Endothelial cell of umbilical vein (primary cell): ENCODE measurements around the gene ARHGAP18. TPM values are rescaled to one million over a fixed set of nuclear protein-coding genes. Genes with fewer than 3 reads are reported as not detected.

Source experiments
- BruUV-seq: library from RNA; stranded (reverse); fragments of 400-500 nt; replicated peaks from 2 replicates; lab custom pipeline; 2021; lab: Mats Ljungman, UMichigan
- CTCF ChIA-PET: fragments of 300-600, 350-600 bp; sonication (Branson Sonifier 250); formaldehyde crosslinking; loops from one replicate; lab custom pipeline; 2021; ENCODE audit warnings: antibody characterized with exemption, inconsistent platforms; lab: Charles Lee
- POLR2A ChIA-PET: fragments of 300-600, 350-600 bp; sonication (Branson Sonifier 250); formaldehyde crosslinking; loops from one replicate; lab custom pipeline; 2021; ENCODE audit warnings: antibody characterized with exemption, inconsistent platforms; lab: Charles Lee
- DNase-seq: peaks from one replicate; pipeline ENCODE4 v3.0.0-alpha.2; 2011; ENCODE audit warnings: low read depth, low spot score
- FAIRE-seq: peaks from 2 replicates; lab custom pipeline; 2011; peaks lifted over from hg19 to GRCh38; lab: Jason Lieb, UNC
- H2AFZ ChIP-seq: 2 replicates; pipeline ENCODE4 v1.6.0; 2012; ENCODE audit warnings: low read depth, low read length, control low read depth, inconsistent platforms
- H3K27ac ChIP-seq: 2 replicates; pipeline ENCODE4 v1.5.1; 2011; ENCODE audit warnings: low read depth, mild to moderate bottlenecking, control low read depth, low read length, moderate library complexity; ENCODE audit not compliant: insufficient read depth
- H3K27me3 ChIP-seq, 2 experiments: 2 replicates each; pipeline versions ENCODE4 v1.6.0 to v1.6.1; 2011; ENCODE audit warnings: low read length in 2 of 2, mixed read lengths in 1 of 2; ENCODE audit not compliant: control insufficient read depth in 2 of 2, insufficient read depth in 2 of 2
- H3K36me3 ChIP-seq, 2 experiments: 2 replicates in 1 of 2; 3 replicates in 1 of 2; pipeline ENCODE4 v1.5.1; 2011; ENCODE audit warnings: low read length in 2 of 2, mild to moderate bottlenecking in 1 of 2, moderate library complexity in 1 of 2; ENCODE audit not compliant: control insufficient read depth in 2 of 2, insufficient read depth in 2 of 2; ENCODE audit errors: extremely low read depth in 1 of 2
- H3K4me1 ChIP-seq: 3 replicates; pipeline ENCODE4 v1.5.1; 2011; ENCODE audit warnings: mild to moderate bottlenecking, low read length; ENCODE audit not compliant: control insufficient read depth, insufficient read depth; ENCODE audit errors: extremely low read depth
- H3K4me2 ChIP-seq: 2 replicates; pipeline ENCODE4 v1.6.1; 2011; ENCODE audit warnings: low read length, control low read depth, mixed read lengths; ENCODE audit not compliant: insufficient read depth
- H3K4me3 ChIP-seq, 3 experiments: fragments of 200-600 bp in 1 of 3; sonication (generic), shearing (Covaris generic) in 1 of 3; replicated peaks in 1 of 3; 2 replicates each; pipeline ENCODE4 v1.5.1; 2011 to 2016; ENCODE audit warnings: control low read depth in 3 of 3, low read length in 3 of 3, mild to moderate bottlenecking in 2 of 3, inconsistent platforms in 1 of 3, low read depth in 1 of 3, moderate library complexity in 1 of 3; ENCODE audit not compliant: insufficient read depth in 1 of 3
- H3K79me2 ChIP-seq: 2 replicates; pipeline ENCODE4 v1.6.0; 2012; ENCODE audit warnings: low read length, inconsistent platforms; ENCODE audit not compliant: control insufficient read depth, insufficient read depth
- H3K9ac ChIP-seq: replicated peaks from 2 replicates; pipeline ENCODE3; 2011; ENCODE audit warnings: low read length, control low read depth; ENCODE audit not compliant: insufficient read depth; ENCODE audit errors: extremely low read depth
- H3K9me1 ChIP-seq: replicated peaks from 3 replicates; pipeline ENCODE4 v1.6.0; 2011; ENCODE audit warnings: mild to moderate bottlenecking, low read length; ENCODE audit not compliant: control insufficient read depth, insufficient read depth; ENCODE audit errors: extremely low read depth
- H3K9me3 ChIP-seq: replicated peaks from 2 replicates; pipeline ENCODE4 v1.5.1; 2012; ENCODE audit warnings: low read length, inconsistent platforms; ENCODE audit not compliant: control insufficient read depth, insufficient read depth
- H4K20me1 ChIP-seq: replicated peaks from 2 replicates; pipeline ENCODE3; 2011; ENCODE audit warnings: mild to moderate bottlenecking, low read length; ENCODE audit not compliant: control insufficient read depth, insufficient read depth; ENCODE audit errors: extremely low read depth
- EZH2 ChIP-seq: IDR thresholded peaks from 2 replicates; pipeline ENCODE4 v1.6.1; 2012; ENCODE audit warnings: borderline replicate concordance, low read depth, mild to moderate bottlenecking, moderate library complexity, low read length, inconsistent platforms; ENCODE audit not compliant: severe bottlenecking
- FOS ChIP-seq: IDR thresholded peaks from 2 replicates; pipeline ENCODE4 v1.6.1; 2011; ENCODE audit warnings: mild to moderate bottlenecking, low read length, moderate library complexity, borderline replicate concordance; ENCODE audit not compliant: insufficient read depth
- GATA2 ChIP-seq: IDR thresholded peaks from 2 replicates; pipeline ENCODE4 v1.7.0; 2011; ENCODE audit warnings: low read depth, mild to moderate bottlenecking, moderate library complexity, mixed read lengths, low read length; ENCODE audit not compliant: insufficient read length, insufficient read depth
- JUN ChIP-seq: IDR thresholded peaks from 2 replicates; pipeline ENCODE4 v1.6.1; 2011; ENCODE audit warnings: borderline replicate concordance, low read depth; ENCODE audit not compliant: insufficient read length, insufficient read depth
- MAX ChIP-seq: IDR thresholded peaks from 2 replicates; pipeline ENCODE4 v1.6.1; 2011; ENCODE audit not compliant: insufficient read depth, insufficient read length
- MYC ChIP-seq: IDR thresholded peaks from one replicate; pipeline ENCODE4 v1.6.1; 2011; ENCODE audit warnings: mild to moderate bottlenecking, low read depth, low read length
- POLR2A ChIP-seq: IDR thresholded peaks from 2 replicates; pipeline ENCODE4 v1.6.1; 2012; ENCODE audit warnings: low read depth, mild to moderate bottlenecking, control low read depth, low read length
- POLR2AphosphoS5 ChIP-seq: IDR thresholded peaks from 2 replicates; pipeline ENCODE4 v1.6.1; 2012; ENCODE audit warnings: low read depth, mild to moderate bottlenecking, control low read depth, low read length, moderate library complexity; ENCODE audit not compliant: insufficient read depth
- dilution Hi-C: fragments of 300-500 bp; cut with MboI; formaldehyde crosslinking; loops from one replicate; pipeline ENCODE4 v1.15.0; 2019; ENCODE audit warnings: low sequenced_read_pairs; ENCODE audit not compliant: extremely low pct_ligation_motif_present
- intact Hi-C: fragments of 100-400 bp; cut with micrococcal nuclease; formaldehyde crosslinking; loops from one replicate; pipeline ENCODE4 v1.10.0; 2022
- polyA plus RNA-seq, 4 experiments: library from polyadenylated mRNA; depleted of rRNA in 3 of 4; stranded (reverse) in 3 of 4; unstranded in 1 of 4; fragments of >200 nt; gene quantifications; 2 replicates each; pipeline versions ENCODE4 v1.2.1 to v1.2.3, GENCODE V29; 2011 to 2012; ENCODE audit warnings: missing spikeins in 1 of 4
- total RNA-seq: library from RNA; stranded (reverse); gene quantifications from 2 replicates; pipeline ENCODE4 v1.2.3, GENCODE V29; 2021
- TF ChIP-seq, protein P1 (sequence below), 2 donors: IDR thresholded peaks; 1 replicate in 1 of 2; 2 replicates in 1 of 2; pipeline ENCODE4 v1.5.1; 2011; ENCODE audit warnings: low read length in 2 of 2, mild to moderate bottlenecking in 2 of 2, moderate library complexity in 2 of 2, control low read depth in 1 of 2, inconsistent platforms in 1 of 2, low read depth in 1 of 2; ENCODE audit not compliant: insufficient read depth in 1 of 2; ENCODE audit errors: extremely low read depth in 1 of 2

Gene ARHGAP18
- total and polyA plus RNA-seq, 2 donors (not counting 3 experiments of a cell fraction or from before 2014, with no cell fraction given) = 13.1 to 86.1 TPM

DNA sequence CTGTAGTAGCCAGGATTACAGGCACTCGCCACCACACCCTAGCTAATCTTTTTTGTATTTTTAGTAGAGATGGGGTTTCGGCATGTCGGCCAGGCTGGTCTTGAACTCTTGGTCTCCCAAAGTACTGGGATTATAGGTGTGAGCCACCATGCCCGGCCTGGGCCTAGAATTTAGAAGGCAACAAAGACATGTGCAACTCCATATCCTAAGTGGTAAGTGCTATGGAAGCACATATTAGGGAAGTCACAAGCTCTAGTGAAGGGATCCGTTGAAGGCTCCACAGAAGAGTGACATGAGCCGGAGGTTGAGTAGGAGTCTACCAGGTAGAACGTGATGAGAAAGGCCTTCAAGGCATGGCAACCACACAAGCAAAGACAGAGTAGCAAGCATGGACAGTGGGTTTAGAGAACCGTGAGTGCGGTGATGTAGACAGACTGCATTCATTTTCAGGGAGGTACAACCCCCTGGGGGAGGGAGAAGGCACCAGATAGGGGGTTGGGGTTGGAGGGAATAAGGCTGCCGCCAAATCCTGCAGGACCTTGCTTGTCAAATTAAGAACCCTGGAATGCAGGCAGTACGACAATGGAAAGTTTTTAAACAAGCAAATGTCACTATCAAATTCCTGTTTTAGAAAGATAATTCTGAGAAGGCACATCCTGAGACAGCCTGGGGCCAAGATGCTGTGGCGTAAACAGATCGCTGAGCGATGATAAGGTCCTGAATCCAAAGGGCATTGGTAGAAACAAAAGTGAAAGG lies 50.2 kb downstream of the ARHGAP18 start:
- Histone ChIP-seq H3K4me2 (no peak overlapping the region), H3K4me1 (peaks cover 12% of the 10 kb centered on the region), H3K4me3 (no peak overlapping the region), H3K27me3 (no peaks in the 10 kb centered on the region), H2AFZ (no peak overlapping the region), H3K36me3 (peaks cover 2 to 4% of the 10 kb centered on the region in 2 experiments), H3K9ac (no peak overlapping the region), H3K27ac (no peak overlapping the region), H3K9me3 (no peaks in the 10 kb centered on the region), H3K79me2 (peaks cover 55% of the 10 kb centered on the region), H3K9me1 (no peaks in the 10 kb centered on the region), H4K20me1 (no peaks in the 10 kb centered on the region)
- DNase-seq = no peak
- dilution Hi-C loops = no loop called here
- no TSS peak for BruUV-seq
- TF ChIP-seq MAX = no peak
- TF ChIP-seq EZH2 = no peak
- no peak for TF ChIP-seq POLR2A
- no peak for TF ChIP-seq FOS
- TF ChIP-seq JUN = no peak
- no peak for TF ChIP-seq GATA2
- no peak for TF ChIP-seq POLR2AphosphoS5
- TF ChIP-seq, protein P1, sequence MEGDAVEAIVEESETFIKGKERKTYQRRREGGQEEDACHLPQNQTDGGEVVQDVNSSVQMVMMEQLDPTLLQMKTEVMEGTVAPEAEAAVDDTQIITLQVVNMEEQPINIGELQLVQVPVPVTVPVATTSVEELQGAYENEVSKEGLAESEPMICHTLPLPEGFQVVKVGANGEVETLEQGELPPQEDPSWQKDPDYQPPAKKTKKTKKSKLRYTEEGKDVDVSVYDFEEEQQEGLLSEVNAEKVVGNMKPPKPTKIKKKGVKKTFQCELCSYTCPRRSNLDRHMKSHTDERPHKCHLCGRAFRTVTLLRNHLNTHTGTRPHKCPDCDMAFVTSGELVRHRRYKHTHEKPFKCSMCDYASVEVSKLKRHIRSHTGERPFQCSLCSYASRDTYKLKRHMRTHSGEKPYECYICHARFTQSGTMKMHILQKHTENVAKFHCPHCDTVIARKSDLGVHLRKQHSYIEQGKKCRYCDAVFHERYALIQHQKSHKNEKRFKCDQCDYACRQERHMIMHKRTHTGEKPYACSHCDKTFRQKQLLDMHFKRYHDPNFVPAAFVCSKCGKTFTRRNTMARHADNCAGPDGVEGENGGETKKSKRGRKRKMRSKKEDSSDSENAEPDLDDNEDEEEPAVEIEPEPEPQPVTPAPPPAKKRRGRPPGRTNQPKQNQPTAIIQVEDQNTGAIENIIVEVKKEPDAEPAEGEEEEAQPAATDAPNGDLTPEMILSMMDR (IDR thresholded peaks at IDR 0.05; ENCODE audit: extremely low read depth in 1 of 2, insufficient read depth in 1 of 2, low read depth in 1 of 2, low read length in 2 of 2) = no peak
- no peak for TF ChIP-seq MYC
- ChIA-PET CTCF (interaction anchor here (1.3 to 3.3 kb wide), 2 partner anchors 62 to 90 kb away, joined by 3 to 9 read pairs; no protein-coding TSS in a partner anchor), POLR2A (no interaction called here)
- FAIRE-seq = no peak
- intact Hi-C loops = no loop called here
